GM12878 (cell line): ENCODE data around the gene SMOC1. TPM values are rescaled to one million over a fixed set of nuclear protein-coding genes. Genes with fewer than 3 reads are reported as not detected.

ENCODE experiments used
- ATAC-seq: fragments of 200-7000 bp; cut with Tn5 transposase; 3 replicates; pipeline ENCODE4 v1.9.1; 2020; ENCODE audit warnings: mild to moderate bottlenecking, moderate library complexity
- BruUV-seq: library from RNA; stranded (reverse); fragments of 400-500 nt; replicated peaks from 2 replicates; lab custom pipeline; 2021; lab: Mats Ljungman, UMichigan
- CTCF ChIA-PET: fragments of 300-600 bp; sonication (Branson Sonifier 250); formaldehyde crosslinking; extraction: SDS; loops from one replicate; lab custom pipeline; 2021; ENCODE audit warnings: inconsistent platforms; lab: Yijun Ruan, JAX
- POLR2A ChIA-PET: fragments of 350-600 bp; formaldehyde crosslinking; extraction: SDS; loops from one replicate; lab custom pipeline; 2021; ENCODE audit warnings: inconsistent platforms; lab: Charles Lee
- RAD21 ChIA-PET: fragments of 300-600 bp; sonication (Branson Sonifier 250); formaldehyde crosslinking; loops from one replicate; lab custom pipeline; 2023; ENCODE audit warnings: antibody characterized with exemption; ENCODE audit not compliant: unreplicated experiment; lab: Charles Lee
- SMC1A ChIA-PET: fragments of 300-600 bp; sonication (Branson Sonifier 250); formaldehyde crosslinking; loops from one replicate; lab custom pipeline; 2023; ENCODE audit not compliant: unreplicated experiment, uncharacterized antibody; lab: Charles Lee
- DNase-seq: peaks from one replicate; pipeline ENCODE4 v3.0.0-alpha.2; 2011; ENCODE audit warnings: low read depth, low spot score
- FAIRE-seq: peaks from 3 replicates; lab custom pipeline; 2011; peaks lifted over from hg19 to GRCh38; lab: Jason Lieb, UNC
- H2AFZ ChIP-seq: 2 replicates; pipeline ENCODE4 v1.6.0; 2011; ENCODE audit warnings: low read depth, low read length, control low read depth; ENCODE audit not compliant: control insufficient read depth
- H3K27ac ChIP-seq: 2 replicates; pipeline ENCODE4 v1.5.1; 2011; ENCODE audit warnings: control low read depth; ENCODE audit not compliant: control insufficient read depth, insufficient read depth
- H3K27me3 ChIP-seq, 2 experiments: replicated peaks in 1 of 2; 2 replicates each; pipeline versions ENCODE4 v1.6.0 to v1.6.1; 2011; ENCODE audit warnings: low read length in 1 of 2; ENCODE audit not compliant: control insufficient read depth in 2 of 2, insufficient read depth in 2 of 2
- H3K36me3 ChIP-seq, 2 experiments: 2 replicates each; pipeline ENCODE4 v1.5.1; 2011; ENCODE audit warnings: low read length in 1 of 2; ENCODE audit not compliant: control insufficient read depth in 2 of 2, insufficient read depth in 2 of 2
- H3K4me1 ChIP-seq: 2 replicates; pipeline ENCODE4 v1.6.1; 2011; ENCODE audit warnings: mild to moderate bottlenecking, low read length, moderate library complexity, mixed read lengths; ENCODE audit not compliant: control insufficient read depth, insufficient read depth
- H3K4me2 ChIP-seq: 2 replicates; pipeline ENCODE4 v1.6.0; 2011; ENCODE audit warnings: control low read depth; ENCODE audit not compliant: control insufficient read depth, insufficient read depth
- H3K4me3 ChIP-seq: fragments of 200-600 bp; sonication (generic); 2 replicates; pipeline ENCODE4 v1.5.1; 2016
- H3K79me2 ChIP-seq: 2 replicates; pipeline ENCODE4 v1.6.0; 2011; ENCODE audit warnings: low read length; ENCODE audit not compliant: control insufficient read depth, insufficient read depth
- H3K9ac ChIP-seq: 2 replicates; pipeline ENCODE4 v1.8.0; 2011; ENCODE audit warnings: low read length, control low read depth, mixed read lengths; ENCODE audit not compliant: control insufficient read depth, insufficient read depth
- H3K9me3 ChIP-seq: replicated peaks from 3 replicates; pipeline ENCODE4 v1.5.1; 2011; ENCODE audit warnings: mild to moderate bottlenecking, low read length; ENCODE audit not compliant: control insufficient read depth, insufficient read depth
- H4K20me1 ChIP-seq: 2 replicates; pipeline ENCODE4 v1.6.0; 2011; ENCODE audit not compliant: control insufficient read depth, insufficient read depth
- ASH2L ChIP-seq: fragments of 300-600, 200-600 bp; sonication (generic); IDR thresholded peaks from 2 replicates; pipeline ENCODE4 v1.6.1; 2017; ENCODE audit warnings: low read depth, mild to moderate bottlenecking, borderline replicate concordance
- BMI1 ChIP-seq: fragments of 450-650 bp; IDR thresholded peaks from 2 replicates; pipeline ENCODE4 v1.6.1; 2016; ENCODE audit warnings: mild to moderate bottlenecking, moderate library complexity, borderline replicate concordance
- ETV6 ChIP-seq, 2 experiments: fragments of 450-650 bp in 1 of 2; IDR thresholded peaks in 1 of 2; conservative IDR thresholded peaks in 1 of 2; 2 replicates each; pipeline ENCODE4 v1.6.1; 2014; ENCODE audit warnings: antibody characterized with exemption in 1 of 2, borderline replicate concordance in 1 of 2, low read depth in 1 of 2, mild to moderate bottlenecking in 1 of 2, moderate library complexity in 1 of 2
- MYC ChIP-seq: IDR thresholded peaks from 2 replicates; pipeline ENCODE4 v1.6.1; 2011; ENCODE audit warnings: mild to moderate bottlenecking, low read length, moderate library complexity, inconsistent platforms; ENCODE audit not compliant: insufficient read depth, insufficient replicate concordance, insufficient read length, severe bottlenecking
- NFXL1 ChIP-seq: fragments of 450-650 bp; IDR thresholded peaks from 2 replicates; pipeline ENCODE4 v1.6.1; 2017; ENCODE audit warnings: antibody characterized with exemption, mild to moderate bottlenecking, borderline replicate concordance
- NFYA ChIP-seq: IDR thresholded peaks from 2 replicates; pipeline ENCODE4 v1.6.1; 2011; ENCODE audit warnings: low read depth, mild to moderate bottlenecking, low read length, improper control_type of control experiment, borderline replicate concordance
- SUZ12 ChIP-seq: fragments of 200-600 bp; sonication (generic); IDR thresholded peaks from one replicate; pipeline ENCODE4 v1.6.1; 2018; ENCODE audit warnings: antibody characterized with exemption, mild to moderate bottlenecking; ENCODE audit not compliant: unreplicated experiment
- ZBED1 ChIP-seq: IDR thresholded peaks from 2 replicates; pipeline ENCODE4 v1.6.1; 2016; ENCODE audit warnings: borderline replicate concordance
- ZZZ3 ChIP-seq: IDR thresholded peaks from 2 replicates; pipeline ENCODE4 v1.6.1; 2011; ENCODE audit warnings: low read depth; ENCODE audit not compliant: control insufficient read depth, insufficient read length
- WGBS: methylation state at CpG from one replicate; pipeline ENCODE4 v1.1.6; 2016; ENCODE audit warnings: low lambda C conversion rate; ENCODE audit not compliant: insufficient replicate concordance, insufficient coverage; ENCODE audit errors: missing lambda C conversion rate; 5-methylcytosine and 5-hydroxymethylcytosine counted together
- in situ Hi-C: fragments of 300-500 bp; cut with MboI; formaldehyde crosslinking; loops from 9 replicates; pipeline ENCODE4 v1.14.3; 2018; ENCODE audit warnings: mixed read lengths
- intact Hi-C: fragments of 100-400 bp; cut with micrococcal nuclease; formaldehyde crosslinking; loops from one replicate; pipeline ENCODE4 v1.14.2; 2022; ENCODE audit not compliant: unreplicated experiment
- polyA plus RNA-seq, 11 experiments: library from polyadenylated mRNA; depleted of rRNA in 4 of 11; unstranded in 6 of 11; stranded (reverse) in 5 of 11; fragments of >200 nt; fragmentation: Nextera tagmentation in 4 of 11; fragmentation: Illumina TruSeq in 1 of 11; extraction: Ambion mirVana in 4 of 11; extraction: Trizol in 1 of 11; gene quantifications; 1 replicate in 1 of 11; 2 replicates in 10 of 11; pipeline versions ENCODE4 v1.2.1 to v1.2.3, GENCODE V29; 2011 to 2016; ENCODE audit warnings: inconsistent platforms in 2 of 11, missing spikeins in 2 of 11, low read depth in 1 of 11
- total RNA-seq, 4 experiments: library from RNA; depleted of rRNA in 3 of 4; stranded (reverse); fragments of >200 nt in 3 of 4; fragmentation: Illumina TruSeq in 1 of 4; extraction: Trizol in 1 of 4; gene quantifications; 2 replicates each; pipeline versions ENCODE4 v1.2.1 to v1.2.3, GENCODE V29; 2013 to 2021
- TF ChIP-seq, protein P1 (sequence below): fragments of 450-650 bp; IDR thresholded peaks from 2 replicates; pipeline ENCODE4 v1.6.1; 2016; ENCODE audit warnings: mild to moderate bottlenecking, moderate library complexity, borderline replicate concordance

The SMOC1 gene
- total and polyA plus RNA-seq, 10 of the 15 experiments (the other 5 are each of a cell fraction or from before 2014, with no cell fraction given): 0.03 to 0.26 (median 0.14) TPM; not detected in 7

DNA sequence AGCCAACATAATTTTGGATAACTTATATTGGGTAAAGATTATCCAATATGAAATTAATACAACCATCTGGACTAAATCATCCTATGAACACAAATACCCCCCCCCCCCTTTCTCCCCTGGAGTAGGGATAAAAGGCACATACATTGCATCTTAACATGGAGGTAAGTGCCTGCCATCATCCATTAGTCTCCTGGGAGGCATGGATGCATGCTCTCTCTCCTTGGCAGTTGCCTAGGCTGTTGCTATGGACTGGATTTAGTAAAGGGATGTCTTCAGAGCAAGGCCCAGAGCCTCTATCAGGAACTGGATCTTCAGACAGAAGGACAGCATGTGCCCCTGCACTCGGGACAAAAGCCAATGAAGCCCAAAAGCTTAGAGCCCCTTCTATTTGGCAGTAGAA is 40.6 kb downstream of the SMOC1 start:
- H3K36me3 ChIP-seq: no peaks in the 10 kb centered on the region
- no peak overlapping the region for H2AFZ ChIP-seq
- no peak overlapping the region for H3K9ac ChIP-seq
- ChIA-PET CTCF (no interaction called here), POLR2A (no interaction called here), RAD21 (no interaction called here), SMC1A (interaction anchor here (0.6 kb wide), 1 partner anchor 36 kb away, joined by 3 read pairs; no protein-coding TSS in a partner anchor)
- in situ Hi-C loops (no loop called here), intact Hi-C loops (no loop called here)
- no peak overlapping the region for H3K27ac ChIP-seq
- no peaks in the 10 kb centered on the region for H3K4me1 ChIP-seq
- H3K9me3 ChIP-seq: no peaks in the 10 kb centered on the region
- FAIRE-seq: no peak
- ATAC-seq: no peak
- no TSS peak for BruUV-seq
- H4K20me1 ChIP-seq: no peaks in the 10 kb centered on the region
- no peak for DNase-seq
- no peak overlapping the region for H3K4me2 ChIP-seq
- H3K4me3 ChIP-seq: no peak overlapping the region
- WGBS: 6% methylated on average over 1 of the region's 1 CpG
- H3K27me3 ChIP-seq: peaks cover 5 to 11% of the 10 kb centered on the region in 2 experiments; a peak in 3 of 4 replicates
- TF ChIP-seq ASH2L: no peak
- TF ChIP-seq, protein P1, sequence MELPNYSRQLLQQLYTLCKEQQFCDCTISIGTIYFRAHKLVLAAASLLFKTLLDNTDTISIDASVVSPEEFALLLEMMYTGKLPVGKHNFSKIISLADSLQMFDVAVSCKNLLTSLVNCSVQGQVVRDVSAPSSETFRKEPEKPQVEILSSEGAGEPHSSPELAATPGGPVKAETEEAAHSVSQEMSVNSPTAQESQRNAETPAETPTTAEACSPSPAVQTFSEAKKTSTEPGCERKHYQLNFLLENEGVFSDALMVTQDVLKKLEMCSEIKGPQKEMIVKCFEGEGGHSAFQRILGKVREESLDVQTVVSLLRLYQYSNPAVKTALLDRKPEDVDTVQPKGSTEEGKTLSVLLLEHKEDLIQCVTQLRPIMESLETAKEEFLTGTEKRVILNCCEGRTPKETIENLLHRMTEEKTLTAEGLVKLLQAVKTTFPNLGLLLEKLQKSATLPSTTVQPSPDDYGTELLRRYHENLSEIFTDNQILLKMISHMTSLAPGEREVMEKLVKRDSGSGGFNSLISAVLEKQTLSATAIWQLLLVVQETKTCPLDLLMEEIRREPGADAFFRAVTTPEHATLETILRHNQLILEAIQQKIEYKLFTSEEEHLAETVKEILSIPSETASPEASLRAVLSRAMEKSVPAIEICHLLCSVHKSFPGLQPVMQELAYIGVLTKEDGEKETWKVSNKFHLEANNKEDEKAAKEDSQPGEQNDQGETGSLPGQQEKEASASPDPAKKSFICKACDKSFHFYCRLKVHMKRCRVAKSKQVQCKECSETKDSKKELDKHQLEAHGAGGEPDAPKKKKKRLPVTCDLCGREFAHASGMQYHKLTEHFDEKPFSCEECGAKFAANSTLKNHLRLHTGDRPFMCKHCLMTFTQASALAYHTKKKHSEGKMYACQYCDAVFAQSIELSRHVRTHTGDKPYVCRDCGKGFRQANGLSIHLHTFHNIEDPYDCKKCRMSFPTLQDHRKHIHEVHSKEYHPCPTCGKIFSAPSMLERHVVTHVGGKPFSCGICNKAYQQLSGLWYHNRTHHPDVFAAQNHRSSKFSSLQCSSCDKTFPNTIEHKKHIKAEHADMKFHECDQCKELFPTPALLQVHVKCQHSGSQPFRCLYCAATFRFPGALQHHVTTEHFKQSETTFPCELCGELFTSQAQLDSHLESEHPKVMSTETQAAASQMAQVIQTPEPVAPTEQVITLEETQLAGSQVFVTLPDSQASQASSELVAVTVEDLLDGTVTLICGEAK: no peak
- no peak for TF ChIP-seq NFXL1
- no peak for TF ChIP-seq NFYA
- no peak for TF ChIP-seq SUZ12
- TF ChIP-seq ZBED1: no peak
- no peak for TF ChIP-seq BMI1
- TF ChIP-seq MYC: no peak
- TF ChIP-seq ETV6 (conservative IDR thresholded peaks at IDR 0.05 in 1 of 2, IDR thresholded peaks at IDR 0.05 in 1 of 2; ENCODE audit: borderline replicate concordance in 1 of 2, low read depth in 1 of 2): no peak
- no peak for TF ChIP-seq ZZZ3
- H3K79me2 ChIP-seq: no peaks in the 10 kb centered on the region
